RWPE2 (cell line): ENCODE measurements around the gene CD52.
"Not testable (repeated sequence)": the region's sequence is repeated elsewhere in the genome, so short reads cannot be mapped to it uniquely, and the experiment has no call there.

Experiments used
- ATAC-seq: fragments of 200-7000 bp; cut with Tn5 transposase; 3 replicates; pipeline ENCODE4 v1.9.1; 2021; ENCODE audit warnings: low read depth
- DNase-seq: peaks from one replicate; pipeline ENCODE4 v3.0.0-alpha.2; 2020; ENCODE audit warnings: low spot score
- H3K27ac ChIP-seq: fragments of 450-650 bp; 2 replicates; pipeline ENCODE4 v1.5.1; 2017; ENCODE audit warnings: mild to moderate bottlenecking; ENCODE audit not compliant: poor library complexity, severe bottlenecking
- H3K27me3 ChIP-seq: fragments of 250-450 bp; sonication (Bioruptor Pico); 2 replicates; pipeline ENCODE4 v1.5.1; 2021; ENCODE audit warnings: mild to moderate bottlenecking, moderate library complexity; ENCODE audit not compliant: insufficient read depth, poor library complexity, severe bottlenecking
- H3K36me3 ChIP-seq: fragments of 250-450 bp; sonication (Bioruptor Pico); 2 replicates; pipeline ENCODE4 v1.5.1; 2020; ENCODE audit warnings: low read depth, mild to moderate bottlenecking, moderate library complexity
- H3K4me1 ChIP-seq: fragments of 250-450 bp; sonication (Bioruptor Pico); 2 replicates; pipeline ENCODE4 v1.5.1; 2021; ENCODE audit warnings: mild to moderate bottlenecking, moderate library complexity; ENCODE audit not compliant: insufficient read depth, poor library complexity, severe bottlenecking
- H3K4me3 ChIP-seq: fragments of 250-450 bp; sonication (Bioruptor Pico); 2 replicates; pipeline ENCODE4 v1.5.1; 2021; ENCODE audit warnings: mild to moderate bottlenecking, moderate library complexity; ENCODE audit not compliant: severe bottlenecking
- H3K9me3 ChIP-seq: fragments of 250-450 bp; sonication (Bioruptor Pico); 2 replicates; pipeline ENCODE4 v1.5.1; 2021; ENCODE audit warnings: mild to moderate bottlenecking, moderate library complexity; ENCODE audit not compliant: severe bottlenecking
- TF ChIP-seq, protein P1 (sequence below): fragments of 450-650 bp; IDR thresholded peaks from one replicate; pipeline ENCODE4 v1.5.1; 2017; ENCODE audit warnings: mild to moderate bottlenecking, moderate library complexity; ENCODE audit not compliant: poor library complexity, severe bottlenecking

The CD52 gene

DNA sequence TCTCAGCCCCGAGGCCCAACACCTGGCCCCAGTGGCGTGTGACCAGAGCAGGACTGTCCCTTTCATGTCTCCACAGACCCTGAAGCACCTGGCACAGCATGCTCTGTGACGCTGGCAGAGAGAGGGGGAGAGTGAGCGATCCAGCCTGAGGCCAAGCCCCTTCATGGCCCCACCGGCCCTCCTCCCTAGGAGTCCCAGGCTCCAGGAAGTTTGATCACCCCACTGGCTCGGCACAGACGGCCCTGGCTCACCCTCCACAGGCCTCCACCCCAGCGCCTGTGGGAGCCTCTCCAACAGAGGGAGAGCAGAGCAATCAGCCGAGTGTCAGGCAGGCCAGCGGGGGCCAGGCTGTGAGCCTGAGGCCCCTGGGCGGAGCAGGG is 26.9 kb upstream of the CD52 start:
- no peak for ATAC-seq
- TF ChIP-seq, protein P1, sequence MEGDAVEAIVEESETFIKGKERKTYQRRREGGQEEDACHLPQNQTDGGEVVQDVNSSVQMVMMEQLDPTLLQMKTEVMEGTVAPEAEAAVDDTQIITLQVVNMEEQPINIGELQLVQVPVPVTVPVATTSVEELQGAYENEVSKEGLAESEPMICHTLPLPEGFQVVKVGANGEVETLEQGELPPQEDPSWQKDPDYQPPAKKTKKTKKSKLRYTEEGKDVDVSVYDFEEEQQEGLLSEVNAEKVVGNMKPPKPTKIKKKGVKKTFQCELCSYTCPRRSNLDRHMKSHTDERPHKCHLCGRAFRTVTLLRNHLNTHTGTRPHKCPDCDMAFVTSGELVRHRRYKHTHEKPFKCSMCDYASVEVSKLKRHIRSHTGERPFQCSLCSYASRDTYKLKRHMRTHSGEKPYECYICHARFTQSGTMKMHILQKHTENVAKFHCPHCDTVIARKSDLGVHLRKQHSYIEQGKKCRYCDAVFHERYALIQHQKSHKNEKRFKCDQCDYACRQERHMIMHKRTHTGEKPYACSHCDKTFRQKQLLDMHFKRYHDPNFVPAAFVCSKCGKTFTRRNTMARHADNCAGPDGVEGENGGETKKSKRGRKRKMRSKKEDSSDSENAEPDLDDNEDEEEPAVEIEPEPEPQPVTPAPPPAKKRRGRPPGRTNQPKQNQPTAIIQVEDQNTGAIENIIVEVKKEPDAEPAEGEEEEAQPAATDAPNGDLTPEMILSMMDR, result no peak
- no peaks in the 10 kb centered on the region for H3K9me3 ChIP-seq
- H3K4me1 ChIP-seq, result no peaks in the 10 kb centered on the region
- H3K27ac ChIP-seq, result no peak overlapping the region
- H3K27me3 ChIP-seq, result no peaks in the 10 kb centered on the region
- no peak for DNase-seq
- no peaks in the 10 kb centered on the region for H3K36me3 ChIP-seq
- no peak overlapping the region for H3K4me3 ChIP-seq

DNA sequence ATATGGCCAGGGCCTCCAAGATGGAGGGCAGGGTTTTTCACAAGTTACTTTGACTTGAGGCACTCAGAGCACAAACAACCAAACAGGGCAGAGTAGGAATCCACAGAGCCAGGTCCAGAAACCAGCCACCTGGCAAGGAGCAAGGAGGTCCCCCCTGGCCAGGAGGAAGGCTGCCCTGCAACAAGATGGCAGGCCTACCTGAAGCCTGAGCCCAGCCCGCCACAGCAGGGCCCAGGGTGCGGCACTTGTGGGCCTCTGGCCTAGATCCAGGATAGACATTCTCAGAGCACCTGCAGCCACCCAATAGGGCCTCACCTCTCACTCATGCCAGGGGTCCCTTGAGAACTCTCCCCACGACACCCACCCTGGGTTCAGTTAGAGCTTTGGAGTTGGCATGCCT is 26.3 kb upstream of the CD52 start:
- DNase-seq (no peak), ATAC-seq (no peak)
- no peaks in the 10 kb centered on the region for H3K9me3 ChIP-seq
- H3K27ac ChIP-seq, result no peak overlapping the region
- H3K36me3 ChIP-seq, result no peaks in the 10 kb centered on the region
- TF ChIP-seq, protein P1, result no peak
- H3K4me1 ChIP-seq, result no peaks in the 10 kb centered on the region
- H3K27me3 ChIP-seq, result no peaks in the 10 kb centered on the region
- H3K4me3 ChIP-seq, result no peak overlapping the region

DNA sequence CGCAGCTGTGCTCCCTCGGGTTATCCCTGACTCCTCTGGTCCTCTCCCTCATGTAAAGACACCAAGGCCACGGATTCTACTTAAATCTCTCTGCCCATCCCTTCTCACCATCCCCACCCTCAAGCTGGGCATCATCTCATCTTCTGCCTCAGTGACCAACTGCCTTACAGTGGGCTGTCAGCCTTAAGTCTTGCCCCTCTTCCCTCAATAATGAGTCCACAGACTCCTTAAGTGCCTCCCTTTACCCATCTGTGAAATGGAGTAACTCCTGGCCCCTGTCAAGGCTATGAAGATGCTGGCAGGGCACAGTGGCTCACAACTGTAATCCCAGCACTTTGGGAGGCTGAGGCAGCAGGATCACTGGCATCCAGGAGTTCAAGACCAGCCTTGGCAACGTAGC is 25.8 kb upstream of the CD52 start:
- DNase-seq (no peak), ATAC-seq (no peak)
- Histone ChIP-seq H3K9me3 (no peaks in the 10 kb centered on the region), H3K4me3 (no peak overlapping the region), H3K4me1 (no peaks in the 10 kb centered on the region), H3K27ac (no peak overlapping the region), H3K36me3 (no peaks in the 10 kb centered on the region), H3K27me3 (no peaks in the 10 kb centered on the region)
- TF ChIP-seq, protein P1, result no peak

DNA sequence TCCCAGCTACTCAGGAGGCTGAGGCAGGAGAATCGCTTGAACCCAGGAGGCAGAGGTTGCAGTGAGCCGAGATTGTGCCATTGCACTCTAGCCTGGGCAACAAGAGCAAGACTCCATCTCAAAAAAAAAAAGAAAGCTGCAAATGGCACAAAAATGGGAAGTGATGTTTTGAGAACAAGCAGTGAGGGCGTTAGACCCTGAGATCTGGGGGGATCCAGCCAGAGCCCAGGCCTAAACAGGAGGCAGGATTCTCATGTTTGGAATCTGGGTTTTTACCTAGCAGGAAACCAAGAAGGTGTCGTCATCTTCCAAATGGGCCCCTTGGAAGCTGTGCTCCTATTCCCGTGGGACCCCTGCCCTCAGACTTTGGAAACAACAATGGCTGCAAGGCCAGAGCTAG is 25.0 kb upstream of the CD52 start:
- H3K27me3 ChIP-seq, H3K4me3 ChIP-seq, H3K27ac ChIP-seq, H3K36me3 ChIP-seq, DNase-seq, ATAC-seq, H3K9me3 ChIP-seq, H3K4me1 ChIP-seq: not testable (repeated sequence)

DNA sequence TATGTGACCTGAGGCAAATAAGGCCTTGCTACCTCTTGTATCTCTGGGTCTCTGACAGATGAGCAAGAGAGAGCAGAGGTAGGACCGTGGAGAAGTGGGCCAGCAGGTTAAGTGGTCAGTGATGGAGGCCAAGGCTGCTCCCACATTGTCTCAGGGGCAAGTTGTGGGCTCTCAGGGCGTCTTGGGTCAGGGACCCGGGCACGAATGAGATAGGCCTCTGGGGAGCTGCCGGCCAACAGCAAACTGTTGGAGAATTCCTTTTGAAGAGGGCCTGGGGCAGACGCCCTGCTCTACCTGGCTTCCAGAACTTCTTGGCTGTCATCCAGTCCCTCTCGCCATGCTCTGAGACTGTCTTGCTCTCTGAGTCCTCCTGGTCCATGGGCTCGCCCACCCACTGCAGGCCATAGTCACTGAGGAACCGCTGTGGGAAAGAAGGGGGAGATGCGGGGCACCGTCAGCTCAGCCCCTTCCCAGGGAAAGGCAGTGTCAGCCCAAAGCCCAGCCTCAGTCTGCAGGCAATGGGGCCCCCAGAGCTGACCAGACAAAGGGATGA is 23.8 kb upstream of the CD52 start:
- Histone ChIP-seq H3K36me3 (no peaks in the 10 kb centered on the region), H3K4me1 (peaks cover 12% of the 10 kb centered on the region), H3K27ac (no peak overlapping the region), H3K27me3 (no peaks in the 10 kb centered on the region), H3K9me3 (no peaks in the 10 kb centered on the region), H3K4me3 (no peak overlapping the region)
- TF ChIP-seq, protein P1, result no peak
- DNase-seq, result no peak
- ATAC-seq, result no peak
